SU-DHL-6 (cell line): ENCODE results near the gene KCTD16.

ENCODE experiments used
- H2AFZ ChIP-seq: fragments of 200-600 bp; sonication (generic); 2 replicates; pipeline ENCODE4 v1.6.1; 2014; ENCODE audit warnings: low read depth, mild to moderate bottlenecking, moderate library complexity, mixed read lengths, antibody characterized with exemption, low read length; ENCODE audit not compliant: severe bottlenecking
- H3F3A ChIP-seq: fragments of 200-600 bp; shearing (Covaris generic); 2 replicates; pipeline ENCODE4 v1.6.0; 2016; ENCODE audit warnings: antibody characterized with exemption, mild to moderate bottlenecking; ENCODE audit not compliant: insufficient read depth
- H3K27ac ChIP-seq: fragments of 200-600 bp; sonication (generic); 2 replicates; pipeline ENCODE4 v1.5.1; 2016; ENCODE audit warnings: low read depth, mild to moderate bottlenecking, low read length, moderate library complexity, mixed read lengths
- H3K27me3 ChIP-seq: fragments of 200-600 bp; sonication (generic), shearing (Covaris generic); 2 replicates; pipeline ENCODE4 v1.6.0; 2014; ENCODE audit warnings: mild to moderate bottlenecking, low read length
- H3K36me3 ChIP-seq: fragments of 200-600 bp; sonication (generic); 2 replicates; pipeline ENCODE4 v1.6.1; 2014; ENCODE audit warnings: mild to moderate bottlenecking, low read length, mixed read lengths
- H3K4me2 ChIP-seq: fragments of 300-600, 200-600 bp; shearing (Covaris generic), sonication (generic); 2 replicates; pipeline ENCODE4 v1.6.0; 2014; ENCODE audit warnings: low read length, low read depth, mild to moderate bottlenecking; ENCODE audit not compliant: poor library complexity, severe bottlenecking
- H3K4me3 ChIP-seq: fragments of 200-600 bp; sonication (generic); 2 replicates; pipeline ENCODE4 v1.5.1; 2014; ENCODE audit warnings: antibody characterized with exemption, low read length, mild to moderate bottlenecking, mixed read lengths; ENCODE audit not compliant: insufficient read depth, poor library complexity, severe bottlenecking
- H3K79me2 ChIP-seq: fragments of 200-600 bp; sonication (generic); 2 replicates; pipeline ENCODE4 v1.6.1; 2014; ENCODE audit warnings: mild to moderate bottlenecking, low read length, moderate library complexity; ENCODE audit not compliant: insufficient read depth
- H3K9ac ChIP-seq: fragments of 200-600 bp; sonication (generic); 2 replicates; pipeline ENCODE4 v1.7.0; 2014; ENCODE audit warnings: mild to moderate bottlenecking, low read length
- H3K9me2 ChIP-seq: fragments of 200-600 bp; sonication (generic); replicated peaks from 2 replicates; pipeline ENCODE4 v1.6.1; 2014; ENCODE audit warnings: low read length; ENCODE audit not compliant: insufficient read depth
- H3K9me3 ChIP-seq: fragments of 200-600 bp; sonication (generic); 2 replicates; pipeline ENCODE4 v1.6.1; 2014; ENCODE audit warnings: low read length, mixed read lengths; ENCODE audit not compliant: insufficient read depth
- H4K20me1 ChIP-seq: fragments of 200-600 bp; sonication (generic); 2 replicates; pipeline ENCODE4 v1.6.1; 2014; ENCODE audit warnings: low read depth, mild to moderate bottlenecking, antibody characterized with exemption, low read length, moderate library complexity, mixed read lengths
- CTCF ChIP-seq: fragments of 200-600 bp; sonication (generic); IDR thresholded peaks from one replicate; pipeline ENCODE4 v1.5.1; 2017; ENCODE audit warnings: antibody characterized with exemption, mild to moderate bottlenecking, low read length, moderate library complexity; ENCODE audit not compliant: insufficient read depth, poor library complexity, severe bottlenecking
- EZH2phosphoT487 ChIP-seq: fragments of 200-600 bp; sonication (generic), shearing (Covaris generic); conservative IDR thresholded peaks from 2 replicates; pipeline ENCODE4 v1.6.1; 2018; ENCODE audit warnings: mild to moderate bottlenecking, antibody characterized with exemption, low read length, moderate library complexity, mixed read lengths

The KCTD16 gene

DNA sequence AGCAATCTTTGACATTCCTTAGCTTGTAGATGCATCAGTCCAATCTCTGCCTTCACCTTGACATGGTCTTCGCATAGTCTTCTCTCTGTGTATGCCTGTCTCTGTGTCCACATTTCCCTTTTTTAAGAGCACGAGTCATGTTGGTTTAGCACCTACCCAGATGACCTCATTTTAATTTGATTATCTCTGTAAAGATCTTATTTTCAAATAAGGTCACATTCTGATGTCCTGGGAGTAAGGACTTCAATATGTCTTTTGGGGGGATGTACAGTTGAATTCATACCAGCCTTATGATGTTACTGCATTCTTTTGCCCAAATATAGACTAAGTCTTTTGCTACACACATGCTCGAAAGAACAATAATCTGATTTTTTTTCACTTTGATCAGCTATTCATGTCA is 6.9 kb downstream of the KCTD16 start:
- no peaks in the 10 kb centered on the region for H3K9me2 ChIP-seq
- no peaks in the 10 kb centered on the region for H4K20me1 ChIP-seq
- no peaks in the 10 kb centered on the region for H3K9me3 ChIP-seq
- H3K4me3 ChIP-seq = no peak overlapping the region
- H3K9ac ChIP-seq = no peak overlapping the region
- no peak overlapping the region for H3K27ac ChIP-seq
- H3K4me2 ChIP-seq = no peak overlapping the region
- no peak overlapping the region for H2AFZ ChIP-seq
- H3K27me3 ChIP-seq = no peaks in the 10 kb centered on the region
- TF ChIP-seq CTCF = no peak
- no peak for TF ChIP-seq EZH2phosphoT487
- H3K36me3 ChIP-seq = no peaks in the 10 kb centered on the region
- no peaks in the 10 kb centered on the region for H3F3A ChIP-seq
- no peaks in the 10 kb centered on the region for H3K79me2 ChIP-seq

GRCh38 chr5:144179226-144179625 is 8.6 kb downstream of the KCTD16 start:
- TF ChIP-seq CTCF = no peak
- no peak for TF ChIP-seq EZH2phosphoT487
- no peak overlapping the region for H3K9ac ChIP-seq
- H4K20me1 ChIP-seq = no peaks in the 10 kb centered on the region
- H3K9me2 ChIP-seq = no peaks in the 10 kb centered on the region
- no peak overlapping the region for H3K4me2 ChIP-seq
- H3K9me3 ChIP-seq = no peaks in the 10 kb centered on the region
- no peaks in the 10 kb centered on the region; the same call in 1 of the 2 replicates for H3F3A ChIP-seq
- no peak overlapping the region for H2AFZ ChIP-seq
- H3K79me2 ChIP-seq = no peaks in the 10 kb centered on the region
- H3K27ac ChIP-seq = no peak overlapping the region
- H3K36me3 ChIP-seq = no peaks in the 10 kb centered on the region
- H3K4me3 ChIP-seq = no peak overlapping the region
- no peaks in the 10 kb centered on the region for H3K27me3 ChIP-seq

DNA sequence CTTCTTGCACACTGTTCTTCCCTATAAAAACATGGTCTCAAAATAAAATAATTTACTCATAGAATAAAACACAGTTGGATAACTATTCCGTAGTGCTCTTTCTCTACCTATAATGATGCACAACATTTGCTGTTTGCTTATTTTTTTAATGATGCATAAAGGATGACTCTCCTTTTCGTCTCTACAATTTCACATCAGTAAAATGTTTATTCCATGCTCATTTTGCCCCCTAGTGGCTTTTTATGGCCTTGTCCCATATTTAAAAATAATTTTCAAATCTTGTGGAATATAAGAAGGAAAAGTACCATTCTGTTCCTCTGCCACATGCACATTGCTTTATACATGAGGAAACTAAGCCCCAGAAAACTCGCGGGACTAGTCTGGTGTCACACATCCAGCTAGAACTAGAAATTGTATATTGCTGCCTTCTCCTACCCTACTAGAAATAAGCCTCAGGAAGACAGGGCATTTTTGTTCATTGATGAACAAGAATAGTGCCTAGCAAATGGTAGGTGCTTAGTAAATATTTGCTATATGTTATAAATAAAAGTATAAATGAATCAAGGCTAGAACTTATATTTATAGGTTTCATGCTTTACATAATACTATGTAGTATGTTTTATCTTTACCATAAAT is 12.7 kb downstream of the KCTD16 start:
- Histone ChIP-seq H3K27ac (peak overlapping the region; percentile 97; the same call in 1 of the 2 replicates), H3K79me2 (no peaks in the 10 kb centered on the region), H3K4me3 (no peak overlapping the region), H3K4me2 (peak overlapping the region; percentile 23), H3K9me3 (no peaks in the 10 kb centered on the region), H3K9me2 (no peaks in the 10 kb centered on the region), H2AFZ (peak overlapping the region; percentile 9), H4K20me1 (no peaks in the 10 kb centered on the region), H3F3A (peaks cover 21% of the 10 kb centered on the region), H3K36me3 (no peaks in the 10 kb centered on the region), H3K9ac (no peak overlapping the region), H3K27me3 (no peaks in the 10 kb centered on the region)
- peak; percentile 70 for TF ChIP-seq CTCF
- no peak for TF ChIP-seq EZH2phosphoT487
